Esophagus squamous epithelium (tissue), 5 donors: Measurements from ENCODE around the gene CLEC2A. TPM values are rescaled to one million over a fixed set of nuclear protein-coding genes. Genes with fewer than 3 reads are reported as not detected.
A peak's percentile ranks its signal among the peaks of the same experiment; 100 is the strongest.

Experiments used
- DNase-seq: peaks from one replicate; lab custom pipeline; 2025; lab: John Stamatoyannopoulos, UW
- H3K27ac ChIP-seq, 4 donors: fragments of 200-600 bp; sonication (generic); one replicate each; pipeline ENCODE4 v1.5.1; 2016 to 2019; ENCODE audit warnings: mild to moderate bottlenecking in 1 of 4
- H3K27me3 ChIP-seq, 4 donors: fragments of 200-600 bp; sonication (generic); 1 replicate in 3 of 4; 2 replicates in 1 of 4; pipeline versions ENCODE4 v1.5.1 to v1.6.0; 2017 to 2021; ENCODE audit warnings: antibody characterized with exemption in 1 of 4
- H3K36me3 ChIP-seq, 3 donors: fragments of 200-600 bp; sonication (generic); one replicate each; pipeline ENCODE4 v1.5.1; 2016 to 2019
- H3K4me1 ChIP-seq, 3 donors: fragments of 200-600 bp; sonication (generic); one replicate each; pipeline ENCODE4 v1.5.1; 2017 to 2019
- H3K4me3 ChIP-seq, 4 donors: fragments of 200-600 bp; sonication (generic); 1 replicate in 3 of 4; 2 replicates in 1 of 4; pipeline ENCODE4 v1.5.1; 2016 to 2019; ENCODE audit warnings: mild to moderate bottlenecking in 2 of 4, moderate library complexity in 1 of 4
- H3K9me3 ChIP-seq, 3 donors: fragments of 200-600 bp; sonication (generic); one replicate each; pipeline ENCODE4 v1.5.1; 2016 to 2019
- POLR2A ChIP-seq, 4 donors: fragments of 450-650 bp; IDR thresholded peaks; one replicate each; pipeline ENCODE4 v1.6.1; 2017; ENCODE audit warnings: antibody characterized with exemption in 4 of 4, mild to moderate bottlenecking in 4 of 4, moderate library complexity in 3 of 4
- WGBS, 2 donors: methylation state at CpG; one replicate each; pipeline ENCODE4 v1.1.5; 2018; 5-methylcytosine and 5-hydroxymethylcytosine counted together
- intact Hi-C: fragments of 100-400 bp; cut with DNase I; formaldehyde crosslinking; loops from one replicate; pipeline ENCODE4 v1.15.0; 2022
- total RNA-seq, 4 donors: library from RNA; depleted of rRNA; stranded (reverse); fragments of >200 nt; gene quantifications; one replicate each; pipeline ENCODE4 v1.1.0, GENCODE V29; 2016
- TF ChIP-seq, protein P1 (sequence below), 6 experiments: fragments of 450-650 bp in 4 of 6; fragments of 200-600 bp in 2 of 6; sonication (generic) in 2 of 6; IDR thresholded peaks; one replicate each; pipeline ENCODE4 v1.5.1; 2016 to 2019; ENCODE audit warnings: antibody characterized with exemption in 6 of 6, mild to moderate bottlenecking in 4 of 6, moderate library complexity in 4 of 6
- donor health status: DM: yes; HTN: yes; CAD: no.

CLEC2A gene
- total RNA-seq, 4 donors from 2014 or later, result not detected

DNA sequence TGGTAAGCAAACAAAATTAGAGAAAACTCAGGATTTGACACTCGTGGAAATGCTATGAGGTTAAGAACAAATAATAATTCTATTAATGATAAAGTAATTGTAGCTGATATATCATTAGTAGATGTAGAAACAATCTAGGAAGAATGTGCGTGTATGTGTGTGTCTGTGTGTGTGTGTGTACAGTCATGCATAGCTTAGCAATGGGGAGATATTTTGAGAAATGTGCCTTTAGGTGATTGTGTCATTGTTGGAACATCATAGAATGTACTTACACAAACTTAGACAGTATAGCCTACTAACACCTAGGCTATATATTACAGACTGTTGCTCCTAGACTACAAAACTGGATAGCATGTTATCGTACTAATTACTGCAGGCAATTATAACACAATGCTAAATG is 5.3 kb downstream of the CLEC2A start:
- Histone ChIP-seq H3K4me3 (no peak overlapping the region), H3K27ac (no peak overlapping the region), H3K4me1 (peaks cover 0 to 5% (median 0%) of the 10 kb centered on the region in 3 donors), H3K9me3 (no peaks in the 10 kb centered on the region), H3K36me3 (no peaks in the 10 kb centered on the region), H3K27me3 (no peaks in the 10 kb centered on the region)
- WGBS, 2 donors, result 79 to 90% methylated on average over 3 of the region's 3 CpGs
- TF ChIP-seq, protein P1, sequence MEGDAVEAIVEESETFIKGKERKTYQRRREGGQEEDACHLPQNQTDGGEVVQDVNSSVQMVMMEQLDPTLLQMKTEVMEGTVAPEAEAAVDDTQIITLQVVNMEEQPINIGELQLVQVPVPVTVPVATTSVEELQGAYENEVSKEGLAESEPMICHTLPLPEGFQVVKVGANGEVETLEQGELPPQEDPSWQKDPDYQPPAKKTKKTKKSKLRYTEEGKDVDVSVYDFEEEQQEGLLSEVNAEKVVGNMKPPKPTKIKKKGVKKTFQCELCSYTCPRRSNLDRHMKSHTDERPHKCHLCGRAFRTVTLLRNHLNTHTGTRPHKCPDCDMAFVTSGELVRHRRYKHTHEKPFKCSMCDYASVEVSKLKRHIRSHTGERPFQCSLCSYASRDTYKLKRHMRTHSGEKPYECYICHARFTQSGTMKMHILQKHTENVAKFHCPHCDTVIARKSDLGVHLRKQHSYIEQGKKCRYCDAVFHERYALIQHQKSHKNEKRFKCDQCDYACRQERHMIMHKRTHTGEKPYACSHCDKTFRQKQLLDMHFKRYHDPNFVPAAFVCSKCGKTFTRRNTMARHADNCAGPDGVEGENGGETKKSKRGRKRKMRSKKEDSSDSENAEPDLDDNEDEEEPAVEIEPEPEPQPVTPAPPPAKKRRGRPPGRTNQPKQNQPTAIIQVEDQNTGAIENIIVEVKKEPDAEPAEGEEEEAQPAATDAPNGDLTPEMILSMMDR (IDR thresholded peaks at IDR 0.05), result no peak
- TF ChIP-seq POLR2A (IDR thresholded peaks at IDR 0.05), result no peak
- no peak for DNase-seq
- intact Hi-C loops, result loop anchor here (5.0 to 10.0 kb wide), 2 partner anchors 110 to 182 kb away; no protein-coding TSS in a partner anchor

DNA sequence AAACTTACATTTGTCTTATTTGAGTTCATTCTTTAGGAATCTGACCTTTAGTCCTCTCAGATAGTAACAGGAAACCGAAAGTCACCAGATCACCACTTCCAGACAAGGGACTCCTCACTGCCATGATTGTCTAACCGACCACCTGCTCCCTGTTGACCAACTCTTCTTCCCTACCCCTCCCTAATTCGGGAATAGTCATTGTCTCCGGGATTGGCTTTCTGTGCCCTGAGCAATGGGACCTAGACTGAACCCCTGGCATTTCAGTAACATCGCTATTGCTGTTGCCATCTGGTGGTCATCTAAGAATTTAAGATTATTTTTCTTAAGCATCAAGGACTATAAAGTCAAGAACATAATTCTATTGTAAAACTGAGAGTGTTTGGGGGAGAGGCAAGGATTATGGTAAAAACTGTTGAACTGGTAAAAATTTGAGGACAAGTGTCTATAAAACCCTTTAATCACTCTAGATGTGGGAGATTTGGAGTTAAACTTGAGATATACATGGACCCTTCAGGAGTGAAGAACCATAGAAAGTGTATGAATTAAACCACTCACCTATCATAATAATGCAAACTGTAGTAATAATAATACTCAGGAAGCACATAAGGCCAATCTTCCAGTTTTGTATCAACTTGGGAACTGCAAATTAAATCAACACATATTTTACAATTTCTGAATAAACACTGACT is 6.3 kb downstream of the CLEC2A start:
- H3K4me1 ChIP-seq, result peaks cover 0 to 5% (median 0%) of the 10 kb centered on the region in 3 donors
- H3K27me3 ChIP-seq, result no peaks in the 10 kb centered on the region
- no peaks in the 10 kb centered on the region for H3K36me3 ChIP-seq
- H3K4me3 ChIP-seq, result peak overlapping the region in 3 of 4 donors; percentile 7 to 54 (median 18)
- TF ChIP-seq POLR2A (IDR thresholded peaks at IDR 0.05), result no peak
- TF ChIP-seq, protein P1 (IDR thresholded peaks at IDR 0.05), result peak in 5 of 6 experiments; percentile 50 to 68 (median 54)
- no peaks in the 10 kb centered on the region for H3K9me3 ChIP-seq
- H3K27ac ChIP-seq, result no peak overlapping the region
- WGBS, 2 donors, result 9 to 12% methylated on average over 5 of the region's 5 CpGs
- no peak for DNase-seq
- intact Hi-C loops, result loop anchor here (5.0 to 10.0 kb wide), 2 partner anchors 109 to 181 kb away; no protein-coding TSS in a partner anchor

DNA sequence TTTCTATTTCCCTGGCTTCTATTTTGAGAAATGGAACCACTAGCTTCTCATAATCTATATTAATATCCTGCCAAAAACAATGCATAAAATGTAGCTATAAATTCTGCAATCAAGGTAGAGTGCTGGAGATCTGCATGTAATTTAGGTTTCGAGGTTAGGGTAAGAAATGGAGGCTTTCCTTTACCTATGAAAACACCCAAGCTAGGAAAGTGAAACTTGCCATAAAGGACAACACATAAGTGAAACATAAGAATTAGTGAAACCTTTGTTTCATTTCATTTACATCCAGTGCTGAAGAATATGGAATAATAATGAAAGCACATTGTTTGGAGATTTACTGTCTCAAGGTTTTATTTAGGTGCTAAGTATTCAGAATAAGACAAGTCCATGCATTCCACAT is 9.7 kb downstream of the CLEC2A start:
- no peak for DNase-seq

DNA sequence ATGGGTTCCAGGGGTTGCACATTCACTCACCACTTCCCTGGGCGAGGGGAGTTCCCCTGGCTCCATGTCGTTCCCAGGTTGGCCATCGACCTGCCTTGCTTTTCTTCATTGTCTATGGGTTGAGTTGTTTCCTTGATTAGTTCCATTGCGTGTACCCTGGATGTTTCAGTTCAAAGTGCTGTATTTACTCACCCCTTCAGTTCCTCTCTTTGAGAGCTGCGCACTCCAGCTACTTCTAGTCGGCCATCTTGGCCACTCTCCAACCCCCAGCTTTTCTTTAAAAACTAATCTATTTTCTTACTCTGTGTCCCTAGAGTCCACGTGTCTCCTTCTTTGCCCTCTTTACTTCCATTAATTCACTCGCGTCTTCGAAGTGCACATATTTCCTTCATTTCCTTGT is 11.7 kb downstream of the CLEC2A start:
- Histone ChIP-seq H3K4me1 (peaks cover 0 to 2% (median 0%) of the 10 kb centered on the region in 3 donors), H3K36me3 (no peaks in the 10 kb centered on the region), H3K9me3 (peaks cover 0 to 3% (median 0%) of the 10 kb centered on the region in 3 donors), H3K27ac (no peak overlapping the region), H3K4me3 (no peak overlapping the region), H3K27me3 (no peaks in the 10 kb centered on the region)
- 83 to 92% methylated on average over 10 of the region's 10 CpGs for WGBS, 2 donors
- no peak for TF ChIP-seq POLR2A (IDR thresholded peaks at IDR 0.05)
- DNase-seq, result no peak
- intact Hi-C loops, result loop anchor here (10.0 kb wide), 1 partner anchor 176 kb away; no protein-coding TSS in a partner anchor

More for the DNA sequence above, 9.7 kb downstream of the CLEC2A start:
- WGBS, 2 donors, result 93 to 95% methylated on average over 1 of the region's 1 CpG
- Histone ChIP-seq H3K27ac (no peak overlapping the region), H3K9me3 (peaks cover 0 to 3% (median 0%) of the 10 kb centered on the region in 3 donors), H3K36me3 (no peaks in the 10 kb centered on the region), H3K27me3 (no peaks in the 10 kb centered on the region), H3K4me1 (peaks cover 0 to 5% (median 0%) of the 10 kb centered on the region in 3 donors), H3K4me3 (no peak overlapping the region)
- TF ChIP-seq, protein P1 (IDR thresholded peaks at IDR 0.05), result no peak
- no peak for TF ChIP-seq POLR2A (IDR thresholded peaks at IDR 0.05)
- intact Hi-C loops, result loop anchor here (10.0 kb wide), 1 partner anchor 178 kb away; no protein-coding TSS in a partner anchor

DNA sequence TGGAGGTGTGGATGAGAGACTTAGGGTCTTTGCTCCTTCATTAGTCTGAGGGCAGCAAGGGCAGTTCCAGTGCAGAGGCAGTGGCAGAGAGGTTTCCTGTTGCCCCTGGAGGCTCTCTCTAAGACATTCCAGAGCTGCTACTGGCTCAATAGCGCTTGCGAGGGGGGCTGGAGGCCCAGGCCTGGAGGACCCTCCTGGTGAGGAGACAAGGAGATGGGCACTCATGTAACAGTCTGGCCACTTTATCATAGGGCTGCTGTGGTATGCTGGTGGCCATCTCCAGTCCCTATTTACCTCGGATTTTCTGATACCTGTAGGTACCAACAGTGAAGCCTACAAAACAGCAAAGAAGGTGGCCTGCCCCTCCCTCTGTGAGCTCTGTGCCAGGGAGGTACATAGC is 12.7 kb downstream of the CLEC2A start:
- H3K27ac ChIP-seq, result no peak overlapping the region
- WGBS, 2 donors, result 80% methylated on average over 1 of the region's 3 CpGs; no CpG with 5 or more reads in 1 of the 2 donors
- peaks cover 0 to 3% (median 0%) of the 10 kb centered on the region in 3 donors for H3K9me3 ChIP-seq
- no peak for TF ChIP-seq POLR2A (IDR thresholded peaks at IDR 0.05)
- TF ChIP-seq, protein P1 (IDR thresholded peaks at IDR 0.05), result no peak
- no peaks in the 10 kb centered on the region for H3K36me3 ChIP-seq
- intact Hi-C loops, result no loop called here
- no peak for DNase-seq
- no peaks in the 10 kb centered on the region for H3K27me3 ChIP-seq
- no peaks in the 10 kb centered on the region for H3K4me1 ChIP-seq
- H3K4me3 ChIP-seq, result no peak overlapping the region
